Neural progenitor cell (in vitro differentiated cells): ENCODE measurements around the gene SIGLEC1.

ENCODE experiments used
- EZH2 ChIP-seq: fragments of 200-600 bp; sonication (generic); IDR thresholded peaks from 2 replicates; pipeline ENCODE4 v1.6.1; 2017; ENCODE audit warnings: antibody characterized with exemption, mild to moderate bottlenecking, moderate library complexity
- EZH2phosphoT487 ChIP-seq: fragments of 200-600 bp; sonication (generic); IDR thresholded peaks from 2 replicates; pipeline ENCODE4 v1.6.1; 2017; ENCODE audit warnings: antibody characterized with exemption
- TF ChIP-seq, protein P1 (sequence below): fragments of 200-600 bp; sonication (generic); IDR thresholded peaks from 2 replicates; pipeline ENCODE4 v1.5.1; 2017; ENCODE audit warnings: antibody characterized with exemption, mild to moderate bottlenecking

DNA sequence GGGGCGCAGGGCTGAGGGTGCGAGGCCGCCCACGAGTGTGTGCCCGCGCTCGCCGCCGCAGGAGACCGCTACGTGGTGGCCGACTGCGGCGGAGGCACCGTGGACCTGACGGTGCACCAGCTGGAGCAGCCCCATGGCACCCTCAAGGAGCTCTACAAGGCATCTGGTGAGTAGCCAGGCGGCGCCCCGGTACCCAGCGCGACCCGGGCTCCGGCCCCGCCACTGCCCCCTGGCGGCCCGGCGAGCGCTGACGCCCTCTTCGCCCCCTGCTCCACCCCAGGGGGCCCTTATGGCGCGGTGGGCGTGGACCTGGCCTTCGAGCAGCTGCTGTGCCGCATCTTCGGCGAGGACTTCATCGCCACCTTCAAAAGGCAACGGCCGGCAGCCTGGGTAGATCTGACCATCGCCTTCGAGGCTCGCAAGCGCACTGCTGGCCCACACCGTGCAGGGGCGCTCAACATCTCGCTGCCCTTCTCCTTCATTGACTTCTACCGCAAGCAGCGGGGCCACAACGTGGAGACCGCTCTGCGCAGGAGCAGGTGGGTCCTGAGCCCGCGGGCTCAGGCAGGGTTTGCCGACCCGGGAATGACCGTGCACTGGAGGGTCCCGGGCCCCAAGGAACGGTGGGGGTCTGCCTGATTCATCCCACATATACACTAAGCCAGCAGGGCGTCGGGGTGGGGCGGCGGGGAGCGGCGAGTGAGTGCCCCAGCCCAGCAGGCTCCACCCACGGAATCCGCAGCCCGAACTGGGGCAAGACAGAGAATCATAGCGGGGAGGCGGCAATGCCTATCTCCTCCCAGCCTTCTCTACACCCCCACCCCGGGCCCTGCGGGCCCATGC, 37.5 kb upstream of the SIGLEC1 start:
- TF ChIP-seq, protein P1, sequence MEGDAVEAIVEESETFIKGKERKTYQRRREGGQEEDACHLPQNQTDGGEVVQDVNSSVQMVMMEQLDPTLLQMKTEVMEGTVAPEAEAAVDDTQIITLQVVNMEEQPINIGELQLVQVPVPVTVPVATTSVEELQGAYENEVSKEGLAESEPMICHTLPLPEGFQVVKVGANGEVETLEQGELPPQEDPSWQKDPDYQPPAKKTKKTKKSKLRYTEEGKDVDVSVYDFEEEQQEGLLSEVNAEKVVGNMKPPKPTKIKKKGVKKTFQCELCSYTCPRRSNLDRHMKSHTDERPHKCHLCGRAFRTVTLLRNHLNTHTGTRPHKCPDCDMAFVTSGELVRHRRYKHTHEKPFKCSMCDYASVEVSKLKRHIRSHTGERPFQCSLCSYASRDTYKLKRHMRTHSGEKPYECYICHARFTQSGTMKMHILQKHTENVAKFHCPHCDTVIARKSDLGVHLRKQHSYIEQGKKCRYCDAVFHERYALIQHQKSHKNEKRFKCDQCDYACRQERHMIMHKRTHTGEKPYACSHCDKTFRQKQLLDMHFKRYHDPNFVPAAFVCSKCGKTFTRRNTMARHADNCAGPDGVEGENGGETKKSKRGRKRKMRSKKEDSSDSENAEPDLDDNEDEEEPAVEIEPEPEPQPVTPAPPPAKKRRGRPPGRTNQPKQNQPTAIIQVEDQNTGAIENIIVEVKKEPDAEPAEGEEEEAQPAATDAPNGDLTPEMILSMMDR = peak; percentile 90
- TF ChIP-seq EZH2 (no peak), EZH2phosphoT487 (peak; percentile 59)
